KMS-11 (cell line): Measurements from ENCODE around the gene CFAP45.

ENCODE experiments used
- H2AFZ ChIP-seq: fragments of 200-600 bp; sonication (generic); 2 replicates; pipeline ENCODE4 v1.6.1; 2016; ENCODE audit warnings: antibody characterized with exemption, mixed run types, low read depth
- H3K27ac ChIP-seq: fragments of 200-600 bp; sonication (generic); 2 replicates; pipeline ENCODE4 v1.6.1; 2016; ENCODE audit warnings: mild to moderate bottlenecking, mixed run types
- H3K27me3 ChIP-seq: fragments of 200-600 bp; sonication (generic); 2 replicates; pipeline ENCODE4 v1.6.1; 2017; ENCODE audit warnings: mild to moderate bottlenecking, low read depth, mixed run types, moderate library complexity; ENCODE audit not compliant: insufficient read depth
- H3K36me3 ChIP-seq: fragments of 200-600 bp; sonication (generic); 2 replicates; pipeline ENCODE4 v1.6.1; 2017; ENCODE audit warnings: mild to moderate bottlenecking, mixed run types; ENCODE audit not compliant: insufficient read depth
- H3K4me1 ChIP-seq: fragments of 200-600 bp; sonication (generic); 2 replicates; pipeline ENCODE4 v1.6.1; 2016; ENCODE audit warnings: mild to moderate bottlenecking, low read depth, mixed run types; ENCODE audit not compliant: poor library complexity, severe bottlenecking
- H3K4me2 ChIP-seq: fragments of 200-600 bp; sonication (generic); 2 replicates; pipeline ENCODE4 v1.7.0; 2016; ENCODE audit warnings: mild to moderate bottlenecking, mixed run types
- H3K4me3 ChIP-seq: fragments of 200-600 bp; sonication (generic); IDR thresholded peaks from 2 replicates; pipeline ENCODE4 v1.6.1; 2017; ENCODE audit warnings: low read depth, low read length, mixed read lengths; ENCODE audit not compliant: insufficient read depth
- H3K79me2 ChIP-seq: fragments of 200-600 bp; sonication (generic); 2 replicates; pipeline ENCODE4 v1.6.1; 2016; ENCODE audit warnings: low read depth, mixed run types; ENCODE audit not compliant: insufficient read depth
- H3K9ac ChIP-seq: fragments of 200-600 bp; sonication (generic); 2 replicates; pipeline ENCODE4 v1.6.1; 2016; ENCODE audit warnings: mild to moderate bottlenecking, mixed run types
- H4K20me1 ChIP-seq: fragments of 200-600 bp; sonication (generic); 2 replicates; pipeline ENCODE4 v1.6.1; 2016; ENCODE audit warnings: mild to moderate bottlenecking, mixed run types; ENCODE audit not compliant: insufficient read depth
- TF ChIP-seq, protein P1 (sequence below): fragments of 200-600 bp; sonication (generic); conservative IDR thresholded peaks from 2 replicates; pipeline ENCODE4 v1.6.1; 2017; ENCODE audit warnings: low read depth, mild to moderate bottlenecking, antibody characterized with exemption, low read length, moderate library complexity, mixed read lengths

CFAP45 gene

GRCh38 chr1:159927849-159928431 lies 28.0 kb upstream of the CFAP45 start:
- Histone ChIP-seq H4K20me1 (peaks cover 11% of the 10 kb centered on the region), H3K9ac (no peak overlapping the region), H3K4me2 (no peak overlapping the region), H3K4me3 (no peak overlapping the region), H3K4me1 (peaks cover 18% of the 10 kb centered on the region), H2AFZ (no peak overlapping the region), H3K36me3 (no peaks in the 10 kb centered on the region; the same call in 1 of the 2 replicates), H3K27me3 (no peaks in the 10 kb centered on the region), H3K79me2 (peaks cover 24% of the 10 kb centered on the region), H3K27ac (no peak overlapping the region)
- TF ChIP-seq, protein P1, sequence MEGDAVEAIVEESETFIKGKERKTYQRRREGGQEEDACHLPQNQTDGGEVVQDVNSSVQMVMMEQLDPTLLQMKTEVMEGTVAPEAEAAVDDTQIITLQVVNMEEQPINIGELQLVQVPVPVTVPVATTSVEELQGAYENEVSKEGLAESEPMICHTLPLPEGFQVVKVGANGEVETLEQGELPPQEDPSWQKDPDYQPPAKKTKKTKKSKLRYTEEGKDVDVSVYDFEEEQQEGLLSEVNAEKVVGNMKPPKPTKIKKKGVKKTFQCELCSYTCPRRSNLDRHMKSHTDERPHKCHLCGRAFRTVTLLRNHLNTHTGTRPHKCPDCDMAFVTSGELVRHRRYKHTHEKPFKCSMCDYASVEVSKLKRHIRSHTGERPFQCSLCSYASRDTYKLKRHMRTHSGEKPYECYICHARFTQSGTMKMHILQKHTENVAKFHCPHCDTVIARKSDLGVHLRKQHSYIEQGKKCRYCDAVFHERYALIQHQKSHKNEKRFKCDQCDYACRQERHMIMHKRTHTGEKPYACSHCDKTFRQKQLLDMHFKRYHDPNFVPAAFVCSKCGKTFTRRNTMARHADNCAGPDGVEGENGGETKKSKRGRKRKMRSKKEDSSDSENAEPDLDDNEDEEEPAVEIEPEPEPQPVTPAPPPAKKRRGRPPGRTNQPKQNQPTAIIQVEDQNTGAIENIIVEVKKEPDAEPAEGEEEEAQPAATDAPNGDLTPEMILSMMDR = no peak

GRCh38 chr1:159927211-159927848 lies 27.4 kb upstream of the CFAP45 start:
- Histone ChIP-seq H3K4me2 (no peak overlapping the region), H4K20me1 (peaks cover 17% of the 10 kb centered on the region), H3K4me3 (no peak overlapping the region), H3K79me2 (peaks cover 31% of the 10 kb centered on the region), H3K36me3 (no peaks in the 10 kb centered on the region; the same call in 1 of the 2 replicates), H2AFZ (no peak overlapping the region), H3K27ac (no peak overlapping the region), H3K4me1 (peaks cover 24% of the 10 kb centered on the region), H3K9ac (no peak overlapping the region), H3K27me3 (no peaks in the 10 kb centered on the region)
- TF ChIP-seq, protein P1 = no peak

DNA sequence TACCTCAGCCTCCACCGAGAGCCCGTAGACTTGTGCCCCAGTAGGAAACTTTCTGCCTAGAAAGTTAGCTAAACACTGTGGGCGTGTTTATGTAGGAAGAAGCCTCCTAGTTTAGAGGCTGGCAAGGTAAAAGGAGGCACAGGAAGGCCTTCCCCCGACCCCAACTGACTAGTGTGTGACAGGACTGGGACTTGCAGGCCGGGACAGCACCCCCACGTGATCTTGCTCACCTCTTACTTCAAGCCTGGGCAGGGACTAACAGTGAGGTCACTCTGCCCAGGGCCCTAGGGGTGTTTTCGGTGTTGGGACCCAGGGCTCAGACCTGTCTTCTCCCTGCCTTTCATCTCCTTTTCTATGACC lies 25.7 kb upstream of the CFAP45 start:
- Histone ChIP-seq H4K20me1 (peaks cover 33% of the 10 kb centered on the region), H3K4me1 (peaks cover 41% of the 10 kb centered on the region), H3K4me3 (peak overlapping the region; percentile 90), H3K4me2 (peak overlapping the region; percentile 92), H3K27ac (peak overlapping the region; percentile 78; the same call in 1 of the 2 replicates), H3K36me3 (peaks cover 2% of the 10 kb centered on the region; the same call in 1 of the 2 replicates), H3K9ac (peak overlapping the region; percentile 98), H2AFZ (peak overlapping the region; percentile 71), H3K27me3 (no peaks in the 10 kb centered on the region), H3K79me2 (peaks cover 47% of the 10 kb centered on the region)
- TF ChIP-seq, protein P1 = no peak

GRCh38 chr1:159924791-159925718 lies 25.1 kb upstream of the CFAP45 start, which contains the start of gene TAGLN2:
TAGLN2 (minus strand) TSS chr1:159925507; CDS start chr1:159920509, 4,998 bp downstream.
- Histone ChIP-seq H3K27ac (peak within 1 kb of the TSS; percentile 78), H3K9ac (peak within 1 kb of the TSS; percentile 98), H3K4me2 (peak within 1 kb of the TSS; percentile 92), H2AFZ (peak within 1 kb of the TSS; percentile 71), H3K4me3 (peak within 1 kb of the TSS; percentile 90), H3K27me3 (no peaks in the 10 kb centered on the region), H4K20me1 (peaks cover 39% of the 10 kb centered on the region), H3K79me2 (peaks cover 53% of the 10 kb centered on the region), H3K4me1 (peaks cover 47% of the 10 kb centered on the region), H3K36me3 (peaks cover 8% of the 10 kb centered on the region; the same call in 1 of the 2 replicates)
- TF ChIP-seq, protein P1 = no peak; the same call in 1 of the 2 replicates
